ENCODE data around the gene GDF15. TPM values are rescaled to one million over a fixed set of nuclear protein-coding genes. Genes with fewer than 3 reads are reported as not detected.

Gene GDF15
- polyA plus RNA-seq, 1 donor (not counting 4 experiments of a cell fraction or from before 2014, with no cell fraction given) = 0.31 TPM

- peaks cover 7% of the 10 kb centered on the region for H3K4me1 ChIP-seq (ENCODE audit: control insufficient read depth, extremely low read depth, insufficient read depth, low read length)
- TF ChIP-seq CTCF (optimal IDR thresholded peaks at IDR 0.05 in 1 of 3, IDR thresholded peaks at IDR 0.05 in 1 of 3, conservative IDR thresholded peaks at IDR 0.05 in 1 of 3; ENCODE audit: extremely low read depth in 1 of 3, insufficient read depth in 2 of 3, low read length in 3 of 3) = no peak
- TF ChIP-seq EZH2 (IDR thresholded peaks at IDR 0.05; ENCODE audit: low read length) = no peak
- H3K9ac ChIP-seq (ENCODE audit: control insufficient read depth, extremely low read depth, insufficient read depth, low read length) = no peak within 1 kb of the TSS
- H3K36me3 ChIP-seq (ENCODE audit: control insufficient read depth in 2 of 2, extremely low read depth in 1 of 2, insufficient read depth in 2 of 2, low read length in 2 of 2) = no peaks in the 10 kb centered on the region
- dilution Hi-C loops (cut with MboI; ENCODE audit: extremely low pct_ligation_motif_present, low sequenced_read_pairs) = no loop called here
- H3K27ac ChIP-seq (ENCODE audit: control insufficient read depth, insufficient read depth, low read length) = no peak within 1 kb of the TSS
- FAIRE-seq (no peak), DNase-seq (ENCODE audit: low read depth, low spot score) (no peak)
- H4K20me1 ChIP-seq (ENCODE audit: control insufficient read depth, extremely low read depth, insufficient read depth, low read length) = no peaks in the 10 kb centered on the region
- no peaks in the 10 kb centered on the region for H3K9me3 ChIP-seq (ENCODE audit: control insufficient read depth, low read depth, low read length)
- no peak within 1 kb of the TSS for H3K4me3 ChIP-seq (ENCODE audit: control insufficient read depth in 2 of 3, extremely low read depth in 1 of 3, insufficient read depth in 2 of 3, low read depth in 1 of 3, low read length in 3 of 3)
- no peak within 1 kb of the TSS for H3K4me2 ChIP-seq (ENCODE audit: control insufficient read depth, extremely low read depth, insufficient read depth, low read depth, low read length)
- H3K9me1 ChIP-seq (ENCODE audit: control insufficient read depth, extremely low read depth, insufficient read depth, low read length) = no peaks in the 10 kb centered on the region
- no peaks in the 10 kb centered on the region for H3K79me2 ChIP-seq (ENCODE audit: control insufficient read depth, insufficient read depth, low read length)
- H2AFZ ChIP-seq (ENCODE audit: control insufficient read depth, low read length) = no peak within 1 kb of the TSS
- H3K27me3 ChIP-seq (ENCODE audit: control insufficient read depth, extremely low read depth, insufficient read depth, low read length) = peaks cover 27% of the 10 kb centered on the region
Measured at GRCh38 chr19:18397242-18398202, 11.6 kb downstream of the GDF15 start, which contains the start of gene LRRC25. TSS of gene LRRC25 (minus strand) at chr19:18397622. CDS start at chr19:18396963, 659 bp downstream.

GRCh38 chr19:18399008-18399407 is 13.1 kb downstream of the GDF15 start:
- DNase-seq (ENCODE audit: low read depth, low spot score) = no peak
- dilution Hi-C loops (cut with MboI; ENCODE audit: extremely low pct_ligation_motif_present, low sequenced_read_pairs) = no loop called here
- Histone ChIP-seq H3K27ac (ENCODE audit: control insufficient read depth, insufficient read depth, low read length) (no peak overlapping the region), H3K36me3 (ENCODE audit: control insufficient read depth in 2 of 2, extremely low read depth in 1 of 2, insufficient read depth in 2 of 2, low read length in 2 of 2) (no peaks in the 10 kb centered on the region), H3K27me3 (ENCODE audit: control insufficient read depth, extremely low read depth, insufficient read depth, low read length) (peaks cover 24% of the 10 kb centered on the region), H3K9me3 (ENCODE audit: control insufficient read depth, low read depth, low read length) (no peaks in the 10 kb centered on the region), H4K20me1 (ENCODE audit: control insufficient read depth, extremely low read depth, insufficient read depth, low read length) (no peaks in the 10 kb centered on the region), H3K4me2 (ENCODE audit: control insufficient read depth, extremely low read depth, insufficient read depth, low read depth, low read length) (no peak overlapping the region), H3K4me3 (ENCODE audit: control insufficient read depth in 2 of 3, extremely low read depth in 1 of 3, insufficient read depth in 2 of 3, low read depth in 1 of 3, low read length in 3 of 3) (no peak overlapping the region), H3K4me1 (ENCODE audit: control insufficient read depth, extremely low read depth, insufficient read depth, low read length) (peaks cover 7% of the 10 kb centered on the region), H2AFZ (ENCODE audit: control insufficient read depth, low read length) (no peak overlapping the region), H3K79me2 (ENCODE audit: control insufficient read depth, insufficient read depth, low read length) (no peaks in the 10 kb centered on the region), H3K9ac (ENCODE audit: control insufficient read depth, extremely low read depth, insufficient read depth, low read length) (no peak overlapping the region), H3K9me1 (ENCODE audit: control insufficient read depth, extremely low read depth, insufficient read depth, low read length) (no peaks in the 10 kb centered on the region)
- peak; percentile 13 for FAIRE-seq
- TF ChIP-seq CTCF (optimal IDR thresholded peaks at IDR 0.05 in 1 of 3, IDR thresholded peaks at IDR 0.05 in 1 of 3, conservative IDR thresholded peaks at IDR 0.05 in 1 of 3; ENCODE audit: extremely low read depth in 1 of 3, insufficient read depth in 2 of 3, low read length in 3 of 3) (no peak), EZH2 (IDR thresholded peaks at IDR 0.05; ENCODE audit: low read length) (no peak)

All from keratinocyte (primary cell).